ENCODE data around the gene GPX4.

GPX4 gene

GRCh38 chr19:1130771-1131717 lies 27.2 kb downstream of the GPX4 start:
- DNase-seq (ENCODE audit: low read depth), result no peak

GRCh38 chr19:1131718-1132551 lies 28.1 kb downstream of the GPX4 start:
- peak; percentile 56 for DNase-seq (ENCODE audit: low read depth)

- DNase-seq (ENCODE audit: low read depth), result no peak
Observed at GRCh38 chr19:1132552-1133383, 29.0 kb downstream of the GPX4 start.

- no peak for DNase-seq (ENCODE audit: low read depth)
Observed at GRCh38 chr19:1133471-1133929, 29.7 kb downstream of the GPX4 start.

- no peak for DNase-seq (ENCODE audit: low read depth)
Observed at GRCh38 chr19:1134431-1134830, 30.6 kb downstream of the GPX4 start.

- no peak for DNase-seq (ENCODE audit: low read depth)
Observed at GRCh38 chr19:1135454-1135853, 31.7 kb downstream of the GPX4 start.

GRCh38 chr19:1136201-1136600 lies 32.4 kb downstream of the GPX4 start:
- DNase-seq (ENCODE audit: low read depth), result no peak

- DNase-seq (ENCODE audit: low read depth), result no peak
Observed at GRCh38 chr19:1136621-1137317, 33.0 kb downstream of the GPX4 start.

- DNase-seq (ENCODE audit: low read depth), result no peak
Observed at GRCh38 chr19:1138121-1138520, 34.3 kb downstream of the GPX4 start.

- DNase-seq (ENCODE audit: low read depth), result no peak
Observed at GRCh38 chr19:1139126-1139525, 35.3 kb downstream of the GPX4 start.

- DNase-seq (ENCODE audit: low read depth), result no peak
Observed at GRCh38 chr19:1140272-1141027, 36.7 kb downstream of the GPX4 start.

GRCh38 chr19:1141944-1142343 lies 38.1 kb downstream of the GPX4 start:
- no peak for DNase-seq (ENCODE audit: low read depth)

GRCh38 chr19:1143828-1144399 lies 40.1 kb downstream of the GPX4 start:
- DNase-seq (ENCODE audit: low read depth), result no peak

- DNase-seq (ENCODE audit: low read depth), result no peak
Observed at GRCh38 chr19:1144741-1145140, 40.9 kb downstream of the GPX4 start.

- no peak for DNase-seq (ENCODE audit: low read depth)
Observed at GRCh38 chr19:1145635-1146411, 42.0 kb downstream of the GPX4 start.

GRCh38 chr19:1146412-1146699 lies 42.6 kb downstream of the GPX4 start:
- DNase-seq (ENCODE audit: low read depth), result no peak

GRCh38 chr19:1146858-1147780 lies 43.3 kb downstream of the GPX4 start:
- no peak for DNase-seq (ENCODE audit: low read depth)

- no peak for DNase-seq (ENCODE audit: low read depth)
Observed at GRCh38 chr19:1147934-1148549, 44.2 kb downstream of the GPX4 start.
